GM12878 (cell line): ENCODE measurements around the gene PTPRJ. TPM values are rescaled to one million over a fixed set of nuclear protein-coding genes. Genes with fewer than 3 reads are reported as not detected.

Source experiments
- ATAC-seq: fragments of 200-7000 bp; cut with Tn5 transposase; 3 replicates; pipeline ENCODE4 v1.9.1; 2020; ENCODE audit warnings: mild to moderate bottlenecking, moderate library complexity
- BruUV-seq: library from RNA; stranded (reverse); fragments of 400-500 nt; replicated peaks from 2 replicates; lab custom pipeline; 2021; lab: Mats Ljungman, UMichigan
- CTCF ChIA-PET: fragments of 300-600 bp; sonication (Branson Sonifier 250); formaldehyde crosslinking; extraction: SDS; loops from one replicate; lab custom pipeline; 2021; ENCODE audit warnings: inconsistent platforms; lab: Yijun Ruan, JAX
- POLR2A ChIA-PET: fragments of 350-600 bp; formaldehyde crosslinking; extraction: SDS; loops from one replicate; lab custom pipeline; 2021; ENCODE audit warnings: inconsistent platforms; lab: Charles Lee
- RAD21 ChIA-PET: fragments of 300-600 bp; sonication (Branson Sonifier 250); formaldehyde crosslinking; loops from one replicate; lab custom pipeline; 2023; ENCODE audit warnings: antibody characterized with exemption; ENCODE audit not compliant: unreplicated experiment; lab: Charles Lee
- SMC1A ChIA-PET: fragments of 300-600 bp; sonication (Branson Sonifier 250); formaldehyde crosslinking; loops from one replicate; lab custom pipeline; 2023; ENCODE audit not compliant: unreplicated experiment, uncharacterized antibody; lab: Charles Lee
- DNase-seq: peaks from one replicate; pipeline ENCODE4 v3.0.0-alpha.2; 2011; ENCODE audit warnings: low read depth, low spot score
- FAIRE-seq: peaks from 3 replicates; lab custom pipeline; 2011; peaks lifted over from hg19 to GRCh38; lab: Jason Lieb, UNC
- H2AFZ ChIP-seq: 2 replicates; pipeline ENCODE4 v1.6.0; 2011; ENCODE audit warnings: low read depth, low read length, control low read depth; ENCODE audit not compliant: control insufficient read depth
- H3K27ac ChIP-seq: 2 replicates; pipeline ENCODE4 v1.5.1; 2011; ENCODE audit warnings: control low read depth; ENCODE audit not compliant: control insufficient read depth, insufficient read depth
- H3K27me3 ChIP-seq, 2 experiments: replicated peaks in 1 of 2; 2 replicates each; pipeline versions ENCODE4 v1.6.0 to v1.6.1; 2011; ENCODE audit warnings: low read length in 1 of 2; ENCODE audit not compliant: control insufficient read depth in 2 of 2, insufficient read depth in 2 of 2
- H3K36me3 ChIP-seq, 2 experiments: 2 replicates each; pipeline ENCODE4 v1.5.1; 2011; ENCODE audit warnings: low read length in 1 of 2; ENCODE audit not compliant: control insufficient read depth in 2 of 2, insufficient read depth in 2 of 2
- H3K4me1 ChIP-seq: 2 replicates; pipeline ENCODE4 v1.6.1; 2011; ENCODE audit warnings: mild to moderate bottlenecking, low read length, moderate library complexity, mixed read lengths; ENCODE audit not compliant: control insufficient read depth, insufficient read depth
- H3K4me2 ChIP-seq: 2 replicates; pipeline ENCODE4 v1.6.0; 2011; ENCODE audit warnings: control low read depth; ENCODE audit not compliant: control insufficient read depth, insufficient read depth
- H3K4me3 ChIP-seq: fragments of 200-600 bp; sonication (generic); 2 replicates; pipeline ENCODE4 v1.5.1; 2016
- H3K79me2 ChIP-seq: 2 replicates; pipeline ENCODE4 v1.6.0; 2011; ENCODE audit warnings: low read length; ENCODE audit not compliant: control insufficient read depth, insufficient read depth
- H3K9ac ChIP-seq: 2 replicates; pipeline ENCODE4 v1.8.0; 2011; ENCODE audit warnings: low read length, control low read depth, mixed read lengths; ENCODE audit not compliant: control insufficient read depth, insufficient read depth
- H3K9me3 ChIP-seq: replicated peaks from 3 replicates; pipeline ENCODE4 v1.5.1; 2011; ENCODE audit warnings: mild to moderate bottlenecking, low read length; ENCODE audit not compliant: control insufficient read depth, insufficient read depth
- H4K20me1 ChIP-seq: 2 replicates; pipeline ENCODE4 v1.6.0; 2011; ENCODE audit not compliant: control insufficient read depth, insufficient read depth
- BCL11A ChIP-seq: IDR thresholded peaks from 2 replicates; pipeline ENCODE4 v1.6.1; 2011; ENCODE audit warnings: low read depth, low read length
- CBX3 ChIP-seq: fragments of 200-600 bp; sonication (generic); IDR thresholded peaks from 2 replicates; pipeline ENCODE4 v1.6.1; 2016; ENCODE audit warnings: low read depth, borderline replicate concordance
- CEBPZ ChIP-seq: fragments of 150-350 bp; IDR thresholded peaks from 2 replicates; pipeline ENCODE4 v1.6.1; 2016; ENCODE audit warnings: low read depth, low read length
- CUX1 ChIP-seq: IDR thresholded peaks from 2 replicates; pipeline ENCODE4 v1.6.1; 2012; ENCODE audit warnings: improper control_type of control experiment, low read depth, low read length; ENCODE audit not compliant: insufficient replicate concordance
- IRF5 ChIP-seq: fragments of 450-650 bp; IDR thresholded peaks from 2 replicates; pipeline ENCODE4 v1.6.1; 2017; ENCODE audit warnings: borderline replicate concordance
- PBX3 ChIP-seq: IDR thresholded peaks from 2 replicates; pipeline ENCODE4 v1.6.1; 2011; ENCODE audit warnings: mild to moderate bottlenecking, low read depth, low read length, moderate library complexity; ENCODE audit not compliant: insufficient replicate concordance
- SIX5 ChIP-seq: IDR thresholded peaks from 2 replicates; pipeline ENCODE4 v1.6.1; 2011; ENCODE audit warnings: mild to moderate bottlenecking, low read depth, low read length, moderate library complexity; ENCODE audit not compliant: severe bottlenecking
- SKIL ChIP-seq: fragments of 450-650 bp; IDR thresholded peaks from 2 replicates; pipeline ENCODE4 v1.6.1; 2017; ENCODE audit warnings: mild to moderate bottlenecking, low read depth, inconsistent platforms; ENCODE audit not compliant: poor library complexity, severe bottlenecking
- SUZ12 ChIP-seq: fragments of 200-600 bp; sonication (generic); IDR thresholded peaks from one replicate; pipeline ENCODE4 v1.6.1; 2018; ENCODE audit warnings: antibody characterized with exemption, mild to moderate bottlenecking; ENCODE audit not compliant: unreplicated experiment
- WGBS: methylation state at CpG from one replicate; pipeline ENCODE4 v1.1.6; 2016; ENCODE audit warnings: low lambda C conversion rate; ENCODE audit not compliant: insufficient replicate concordance, insufficient coverage; ENCODE audit errors: missing lambda C conversion rate; 5-methylcytosine and 5-hydroxymethylcytosine counted together
- in situ Hi-C: fragments of 300-500 bp; cut with MboI; formaldehyde crosslinking; loops from 9 replicates; pipeline ENCODE4 v1.14.3; 2018; ENCODE audit warnings: mixed read lengths
- intact Hi-C: fragments of 100-400 bp; cut with micrococcal nuclease; formaldehyde crosslinking; loops from one replicate; pipeline ENCODE4 v1.14.2; 2022; ENCODE audit not compliant: unreplicated experiment
- polyA plus RNA-seq, 11 experiments: library from polyadenylated mRNA; depleted of rRNA in 4 of 11; unstranded in 6 of 11; stranded (reverse) in 5 of 11; fragments of >200 nt; fragmentation: Nextera tagmentation in 4 of 11; fragmentation: Illumina TruSeq in 1 of 11; extraction: Ambion mirVana in 4 of 11; extraction: Trizol in 1 of 11; gene quantifications; 1 replicate in 1 of 11; 2 replicates in 10 of 11; pipeline versions ENCODE4 v1.2.1 to v1.2.3, GENCODE V29; 2011 to 2016; ENCODE audit warnings: inconsistent platforms in 2 of 11, missing spikeins in 2 of 11, low read depth in 1 of 11
- total RNA-seq, 4 experiments: library from RNA; depleted of rRNA in 3 of 4; stranded (reverse); fragments of >200 nt in 3 of 4; fragmentation: Illumina TruSeq in 1 of 4; extraction: Trizol in 1 of 4; gene quantifications; 2 replicates each; pipeline versions ENCODE4 v1.2.1 to v1.2.3, GENCODE V29; 2013 to 2021

PTPRJ gene
- total and polyA plus RNA-seq, 10 of the 15 experiments (the other 5 are each of a cell fraction or from before 2014, with no cell fraction given) = 0.22 to 22.4 (median 7.4) TPM

GRCh38 chr11:47994417-47994816 is 14.1 kb downstream of the PTPRJ start:
- CTCF ChIA-PET = interaction anchor here (0.7 to 1.8 kb wide), 4 partner anchors 11 to 113 kb away, joined by 4 to 6 read pairs (median 6); no protein-coding TSS in a partner anchor
- in situ Hi-C loops = loop anchor here (5.0 kb wide), 1 partner anchor 113 kb away; no protein-coding TSS in a partner anchor
- H3K4me3 ChIP-seq = no peak overlapping the region
- peaks cover 25% of the 10 kb centered on the region for H3K4me1 ChIP-seq
- no peak overlapping the region for H3K9ac ChIP-seq
- no peak for ATAC-seq
- H3K36me3 ChIP-seq = 0 out of 4 replicates have a peak, but pooled peaks cover 0 to 2% of the 10 kb centered on the region in 2 experiments
- DNase-seq = no peak
- H4K20me1 ChIP-seq = no peaks in the 10 kb centered on the region
- no TSS peak for BruUV-seq
- no peak overlapping the region for H3K27ac ChIP-seq
- H3K79me2 ChIP-seq = peaks cover 33% of the 10 kb centered on the region
- POLR2A ChIA-PET = interaction anchor here (1.2 kb wide), 1 partner anchor 12 kb away, joined by 5 read pairs; no protein-coding TSS in a partner anchor
- RAD21 ChIA-PET = no interaction called here
- SMC1A ChIA-PET = interaction anchor here (1.3 to 2.0 kb wide), 3 partner anchors 11 to 114 kb away, joined by 3 to 8 read pairs (median 6); no protein-coding TSS in a partner anchor
- 73% methylated on average over 4 of the region's 4 CpGs for WGBS
- no peak for FAIRE-seq
- no peak overlapping the region for H2AFZ ChIP-seq
- no peak overlapping the region for H3K4me2 ChIP-seq
- no peaks in the 10 kb centered on the region; a peak in 1 of 4 replicates for H3K27me3 ChIP-seq
- H3K9me3 ChIP-seq = no peaks in the 10 kb centered on the region
- intact Hi-C loops = no loop called here
- TF ChIP-seq SKIL (no peak), SIX5 (no peak), PBX3 (no peak), CUX1 (no peak), IRF5 (no peak), SUZ12 (no peak), CEBPZ (no peak), BCL11A (no peak), CBX3 (no peak)
